ENCODE results near the gene SHOC1.

DNA sequence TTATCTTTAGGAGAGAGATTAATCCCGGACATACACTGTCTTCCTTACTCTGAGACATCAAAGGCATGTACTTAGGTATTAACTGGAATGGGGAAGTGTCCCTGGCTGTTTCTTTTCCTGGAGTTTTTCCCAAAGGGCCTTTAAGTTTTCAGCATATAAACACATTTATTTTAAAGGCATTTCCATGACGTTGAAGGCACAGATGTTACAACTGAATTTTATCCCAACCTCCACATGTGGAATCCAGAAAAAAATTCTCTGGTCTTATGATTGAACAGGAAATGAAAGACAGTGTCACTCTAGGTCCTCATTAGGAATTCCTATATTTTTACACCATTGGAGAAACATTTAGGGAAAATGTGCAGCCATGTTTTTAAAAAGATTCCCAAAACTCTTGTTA lies 41.6 kb upstream of the SHOC1 start:
- TF ChIP-seq, protein P1, sequence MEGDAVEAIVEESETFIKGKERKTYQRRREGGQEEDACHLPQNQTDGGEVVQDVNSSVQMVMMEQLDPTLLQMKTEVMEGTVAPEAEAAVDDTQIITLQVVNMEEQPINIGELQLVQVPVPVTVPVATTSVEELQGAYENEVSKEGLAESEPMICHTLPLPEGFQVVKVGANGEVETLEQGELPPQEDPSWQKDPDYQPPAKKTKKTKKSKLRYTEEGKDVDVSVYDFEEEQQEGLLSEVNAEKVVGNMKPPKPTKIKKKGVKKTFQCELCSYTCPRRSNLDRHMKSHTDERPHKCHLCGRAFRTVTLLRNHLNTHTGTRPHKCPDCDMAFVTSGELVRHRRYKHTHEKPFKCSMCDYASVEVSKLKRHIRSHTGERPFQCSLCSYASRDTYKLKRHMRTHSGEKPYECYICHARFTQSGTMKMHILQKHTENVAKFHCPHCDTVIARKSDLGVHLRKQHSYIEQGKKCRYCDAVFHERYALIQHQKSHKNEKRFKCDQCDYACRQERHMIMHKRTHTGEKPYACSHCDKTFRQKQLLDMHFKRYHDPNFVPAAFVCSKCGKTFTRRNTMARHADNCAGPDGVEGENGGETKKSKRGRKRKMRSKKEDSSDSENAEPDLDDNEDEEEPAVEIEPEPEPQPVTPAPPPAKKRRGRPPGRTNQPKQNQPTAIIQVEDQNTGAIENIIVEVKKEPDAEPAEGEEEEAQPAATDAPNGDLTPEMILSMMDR (IDR thresholded peaks at IDR 0.05) = no peak
- no peak for TF ChIP-seq POLR2A (IDR thresholded peaks at IDR 0.05)
